Duodenal mucosa (tissue), 2 donors: Measurements from ENCODE around the gene TNPO1.

Experiments
- H3K27ac ChIP-seq: one replicate; pipeline ENCODE4 v1.7.0; 2013; ENCODE audit warnings: low read depth, low read length
- H3K27me3 ChIP-seq, 2 donors: one replicate each; pipeline ENCODE4 v1.7.0; 2013; ENCODE audit warnings: low read length in 2 of 2, control low read depth in 1 of 2; ENCODE audit not compliant: insufficient read depth in 2 of 2, control insufficient read depth in 1 of 2
- H3K36me3 ChIP-seq, 2 donors: one replicate each; pipeline ENCODE4 v1.7.0; 2013; ENCODE audit warnings: low read length in 2 of 2, control low read depth in 1 of 2; ENCODE audit not compliant: insufficient read depth in 2 of 2, control insufficient read depth in 1 of 2
- H3K4me1 ChIP-seq, 2 donors: one replicate each; pipeline ENCODE4 v1.7.0; 2013; ENCODE audit warnings: low read length in 2 of 2, control low read depth in 1 of 2; ENCODE audit not compliant: insufficient read depth in 2 of 2, control insufficient read depth in 1 of 2
- H3K4me3 ChIP-seq, 2 donors: one replicate each; pipeline ENCODE4 v1.7.0; 2013; ENCODE audit warnings: low read length in 2 of 2, low read depth in 1 of 2
- H3K9ac ChIP-seq, 2 donors: one replicate each; pipeline ENCODE4 v1.7.0; 2013; ENCODE audit warnings: low read length in 2 of 2, low read depth in 1 of 2
- H3K9me3 ChIP-seq, 2 donors: one replicate each; pipeline ENCODE4 v1.7.0; 2013; ENCODE audit warnings: low read length in 2 of 2, control low read depth in 1 of 2; ENCODE audit not compliant: control insufficient read depth in 1 of 2

The TNPO1 gene

GRCh38 chr5:72878854-72879253 is 62.4 kb downstream of the TNPO1 start:
- Histone ChIP-seq H3K4me3 (no peak overlapping the region), H3K9me3 (no peaks in the 10 kb centered on the region), H3K27me3 (no peaks in the 10 kb centered on the region), H3K4me1 (no peaks in the 10 kb centered on the region), H3K9ac (no peak overlapping the region), H3K27ac (no peak overlapping the region), H3K36me3 (peaks cover 15 to 72% of the 10 kb centered on the region in 2 donors)

- Histone ChIP-seq H3K36me3 (peaks cover 13 to 86% of the 10 kb centered on the region in 2 donors), H3K27me3 (no peaks in the 10 kb centered on the region), H3K4me3 (no peak overlapping the region), H3K9me3 (no peaks in the 10 kb centered on the region), H3K27ac (no peak overlapping the region), H3K4me1 (no peaks in the 10 kb centered on the region), H3K9ac (no peak overlapping the region)
Measured at GRCh38 chr5:72882989-72883388, 66.5 kb downstream of the TNPO1 start.

GRCh38 chr5:72883850-72884249 is 67.4 kb downstream of the TNPO1 start:
- H3K36me3 ChIP-seq = peaks cover 20 to 89% of the 10 kb centered on the region in 2 donors
- H3K9me3 ChIP-seq = no peaks in the 10 kb centered on the region
- H3K27me3 ChIP-seq = no peaks in the 10 kb centered on the region
- no peaks in the 10 kb centered on the region for H3K4me1 ChIP-seq
- H3K4me3 ChIP-seq = no peak overlapping the region
- H3K9ac ChIP-seq = no peak overlapping the region
- H3K27ac ChIP-seq = no peak overlapping the region

- Histone ChIP-seq H3K4me3 (no peak overlapping the region), H3K27me3 (no peaks in the 10 kb centered on the region), H3K4me1 (no peaks in the 10 kb centered on the region), H3K9ac (no peak overlapping the region), H3K36me3 (peaks cover 25 to 87% of the 10 kb centered on the region in 2 donors), H3K9me3 (no peaks in the 10 kb centered on the region), H3K27ac (no peak overlapping the region)
Measured at GRCh38 chr5:72884892-72885291, 68.4 kb downstream of the TNPO1 start.

GRCh38 chr5:72885824-72886223 is 69.4 kb downstream of the TNPO1 start:
- Histone ChIP-seq H3K9me3 (no peaks in the 10 kb centered on the region), H3K27ac (no peak overlapping the region), H3K9ac (no peak overlapping the region), H3K27me3 (no peaks in the 10 kb centered on the region), H3K4me1 (no peaks in the 10 kb centered on the region), H3K4me3 (no peak overlapping the region), H3K36me3 (peaks cover 30 to 87% of the 10 kb centered on the region in 2 donors)

GRCh38 chr5:72888595-72888994 is 72.1 kb downstream of the TNPO1 start:
- no peaks in the 10 kb centered on the region for H3K9me3 ChIP-seq
- H3K4me1 ChIP-seq = no peaks in the 10 kb centered on the region
- H3K36me3 ChIP-seq = peaks cover 38 to 93% of the 10 kb centered on the region in 2 donors
- no peaks in the 10 kb centered on the region for H3K27me3 ChIP-seq
- H3K27ac ChIP-seq = no peak overlapping the region
- H3K4me3 ChIP-seq = no peak overlapping the region
- no peak overlapping the region for H3K9ac ChIP-seq

- peaks cover 39 to 93% of the 10 kb centered on the region in 2 donors for H3K36me3 ChIP-seq
- no peaks in the 10 kb centered on the region for H3K27me3 ChIP-seq
- no peak overlapping the region for H3K9ac ChIP-seq
- H3K9me3 ChIP-seq = no peaks in the 10 kb centered on the region
- H3K4me3 ChIP-seq = no peak overlapping the region
- H3K27ac ChIP-seq = no peak overlapping the region
- H3K4me1 ChIP-seq = no peaks in the 10 kb centered on the region
Measured at GRCh38 chr5:72889324-72889723, 72.9 kb downstream of the TNPO1 start.

GRCh38 chr5:72892846-72893245 is 76.4 kb downstream of the TNPO1 start:
- Histone ChIP-seq H3K4me1 (no peaks in the 10 kb centered on the region), H3K36me3 (peaks cover 34 to 77% of the 10 kb centered on the region in 2 donors)

GRCh38 chr5:72895758-72896157 is 79.3 kb downstream of the TNPO1 start:
- Histone ChIP-seq H3K27me3 (no peaks in the 10 kb centered on the region), H3K9me3 (no peaks in the 10 kb centered on the region), H3K27ac (no peak overlapping the region), H3K9ac (no peak overlapping the region), H3K4me1 (no peaks in the 10 kb centered on the region), H3K4me3 (no peak overlapping the region), H3K36me3 (peaks cover 29 to 70% of the 10 kb centered on the region in 2 donors)

More at GRCh38 chr5:72892846-72893245, 76.4 kb downstream of the TNPO1 start:
- H3K27ac ChIP-seq = no peak overlapping the region
- no peak overlapping the region for H3K4me3 ChIP-seq
- H3K9ac ChIP-seq = no peak overlapping the region
- H3K9me3 ChIP-seq = no peaks in the 10 kb centered on the region
- no peaks in the 10 kb centered on the region for H3K27me3 ChIP-seq

- peaks cover 31 to 56% of the 10 kb centered on the region in 2 donors for H3K36me3 ChIP-seq
Measured at GRCh38 chr5:72906806-72907205, 90.3 kb downstream of the TNPO1 start.

GRCh38 chr5:72908664-72909063 is 92.2 kb downstream of the TNPO1 start:
- no peak overlapping the region for H3K4me3 ChIP-seq
- H3K4me1 ChIP-seq = no peaks in the 10 kb centered on the region
- H3K36me3 ChIP-seq = peaks cover 32 to 48% of the 10 kb centered on the region in 2 donors
- H3K9ac ChIP-seq = no peak overlapping the region
- H3K9me3 ChIP-seq = no peaks in the 10 kb centered on the region
- no peak overlapping the region for H3K27ac ChIP-seq
- H3K27me3 ChIP-seq = no peaks in the 10 kb centered on the region

More at GRCh38 chr5:72906806-72907205, 90.3 kb downstream of the TNPO1 start:
- no peaks in the 10 kb centered on the region for H3K4me1 ChIP-seq
- H3K9ac ChIP-seq = no peak overlapping the region
- H3K27ac ChIP-seq = no peak overlapping the region
- no peaks in the 10 kb centered on the region for H3K27me3 ChIP-seq
- no peak overlapping the region for H3K4me3 ChIP-seq
- H3K9me3 ChIP-seq = no peaks in the 10 kb centered on the region
